B cell (primary cell): ENCODE results near the gene GGT6. TPM values are rescaled to one million over a fixed set of nuclear protein-coding genes. Genes with fewer than 3 reads are reported as not detected.

Experiments
- ATAC-seq: fragments of 200-7000 bp; cut with Tn5 transposase; one replicate; pipeline ENCODE4 v1.10.0; 2021; ENCODE audit warnings: low read depth, mild to moderate bottlenecking, moderate number of reproducible peaks, moderate library complexity
- CTCF ChIA-PET: fragments of 350-600 bp; sonication (Branson Sonifier 250); formaldehyde crosslinking; loops from one replicate; lab custom pipeline; 2021; ENCODE audit warnings: antibody characterized with exemption, inconsistent platforms; lab: Charles Lee
- POLR2A ChIA-PET: fragments of 350-600 bp; sonication (Branson Sonifier 250); formaldehyde crosslinking; loops from one replicate; lab custom pipeline; 2021; ENCODE audit warnings: antibody characterized with exemption; lab: Charles Lee
- DNase-seq: peaks from one replicate; pipeline ENCODE4 v3.0.0; 2013
- H2AFZ ChIP-seq: 2 replicates; pipeline ENCODE4 v1.6.1; 2012; ENCODE audit warnings: mild to moderate bottlenecking, low read depth, low read length; ENCODE audit not compliant: insufficient read depth, poor library complexity, severe bottlenecking
- H3K27ac ChIP-seq, 2 donors: 1 replicate in 1 of 2; 2 replicates in 1 of 2; pipeline ENCODE4 v1.5.1; 2012 to 2013; ENCODE audit warnings: low read length in 2 of 2, mild to moderate bottlenecking in 2 of 2, moderate library complexity in 1 of 2
- H3K27me3 ChIP-seq, 4 experiments: fragments of 200-600 bp in 1 of 4; sonication (generic) in 1 of 4; replicated peaks in 1 of 4; 1 replicate in 2 of 4; 2 replicates in 2 of 4; pipeline versions ENCODE4 v1.6.1 to v1.7.0; 2013 to 2016; ENCODE audit warnings: low read length in 3 of 4, mild to moderate bottlenecking in 2 of 4, mixed read lengths in 1 of 4, moderate library complexity in 1 of 4; ENCODE audit not compliant: insufficient read depth in 4 of 4, control insufficient read depth in 3 of 4; ENCODE audit errors: control extremely low read depth in 1 of 4
- H3K36me3 ChIP-seq, 2 experiments: replicated peaks in 1 of 2; 1 replicate in 1 of 2; 2 replicates in 1 of 2; pipeline versions ENCODE4 v1.6.1 to v1.7.1; 2013; ENCODE audit warnings: low read length in 1 of 2; ENCODE audit not compliant: insufficient read depth in 2 of 2, control insufficient read depth in 1 of 2; ENCODE audit errors: control extremely low read depth in 1 of 2, extremely low read depth in 1 of 2
- H3K4me1 ChIP-seq, 2 donors: fragments of 200-600 bp in 1 of 2; sonication (generic) in 1 of 2; 1 replicate in 1 of 2; 2 replicates in 1 of 2; pipeline versions ENCODE4 v1.5.1 to v1.6.1; 2013 to 2017; ENCODE audit warnings: low read length in 2 of 2; ENCODE audit not compliant: control insufficient read depth in 2 of 2, insufficient read depth in 2 of 2
- H3K4me2 ChIP-seq: replicated peaks from 2 replicates; pipeline ENCODE3; 2012; ENCODE audit warnings: mild to moderate bottlenecking, low read depth, low read length; ENCODE audit not compliant: poor library complexity, severe bottlenecking
- H3K4me3 ChIP-seq, 5 experiments: fragments of 200-600 bp in 1 of 5; sonication (generic) in 1 of 5; 1 replicate in 3 of 5; 2 replicates in 2 of 5; pipeline versions ENCODE4 v1.5.1 to v1.7.0; 2011 to 2016; ENCODE audit warnings: low read length in 4 of 5, mild to moderate bottlenecking in 4 of 5, low read depth in 2 of 5, control low read depth in 1 of 5, moderate library complexity in 1 of 5; ENCODE audit not compliant: insufficient read depth in 1 of 5; ENCODE audit errors: control extremely low read depth in 1 of 5, extremely low read depth in 1 of 5
- H3K79me2 ChIP-seq: fragments of 200-600 bp; sonication (generic); one replicate; pipeline ENCODE4 v1.6.0; 2016; ENCODE audit warnings: low read length; ENCODE audit not compliant: control insufficient read depth, insufficient read depth
- H3K9ac ChIP-seq: fragments of 200-600 bp; sonication (generic); 2 replicates; pipeline ENCODE4 v1.6.1; 2017; ENCODE audit warnings: mild to moderate bottlenecking, low read length, moderate library complexity
- H3K9me3 ChIP-seq, 3 donors: one replicate each; pipeline versions ENCODE4 v1.6.1 to v1.7.1; 2013; ENCODE audit warnings: low read length in 2 of 3; ENCODE audit not compliant: control insufficient read depth in 2 of 3, insufficient read depth in 1 of 3; ENCODE audit errors: control extremely low read depth in 1 of 3
- H4K20me1 ChIP-seq: 2 replicates; pipeline ENCODE4 v1.6.0; 2012; ENCODE audit warnings: mild to moderate bottlenecking, low read length; ENCODE audit not compliant: insufficient read depth, control insufficient read depth, poor library complexity, severe bottlenecking
- H3K27ac Mint-ChIP-seq: one replicate; pipeline ENCODE4 v1.8.0; 2021; ENCODE audit warnings: mixed read lengths
- H3K27me3 Mint-ChIP-seq: one replicate; pipeline ENCODE4 v1.8.0; 2021; ENCODE audit warnings: mixed read lengths
- H3K4me1 Mint-ChIP-seq: one replicate; pipeline ENCODE4 v1.8.0; 2021; ENCODE audit warnings: mixed read lengths
- H3K4me3 Mint-ChIP-seq: one replicate; pipeline ENCODE4 v1.8.0; 2021; ENCODE audit warnings: mixed read lengths
- H3K9me3 Mint-ChIP-seq: one replicate; pipeline ENCODE4 v1.8.0; 2022; ENCODE audit warnings: mixed read lengths; ENCODE audit not compliant: insufficient read depth
- EZH2 ChIP-seq: IDR thresholded peaks from 2 replicates; pipeline ENCODE4 v1.6.1; 2012; ENCODE audit warnings: borderline replicate concordance, low read depth, mild to moderate bottlenecking, moderate library complexity, low read length; ENCODE audit not compliant: insufficient read depth, poor library complexity, severe bottlenecking
- WGBS: methylation state at CpG from one replicate; pipeline ENCODE4 v1.1.5; 2013; ENCODE audit warnings: missing lambda C conversion rate; ENCODE audit not compliant: insufficient coverage; 5-methylcytosine and 5-hydroxymethylcytosine counted together
- intact Hi-C: fragments of 100-400 bp; cut with micrococcal nuclease; formaldehyde crosslinking; loops from one replicate; pipeline ENCODE4 v1.10.0; 2022
- polyA plus RNA-seq: library from polyadenylated mRNA; depleted of rRNA; stranded (reverse); fragments of >200 nt; gene quantifications from 2 replicates; pipeline ENCODE4 v1.2.3, GENCODE V29; 2012
- total RNA-seq, 2 donors: library from RNA; stranded (reverse); fragments of 120-200 nt in 1 of 2; gene quantifications; 1 replicate in 1 of 2; 2 replicates in 1 of 2; pipeline versions ENCODE4 v1.2.3 to v1.2.4, GENCODE V29; 2013 to 2022
- TF ChIP-seq, protein P1 (sequence below): fragments of 200-600 bp; IDR thresholded peaks from one replicate; pipeline ENCODE4 v1.8.0; 2022; ENCODE audit warnings: antibody characterized with exemption, mild to moderate bottlenecking

GGT6 gene
- total and polyA plus RNA-seq, 2 donors (not counting 1 experiment from before 2014, with no cell fraction given): not detected

DNA sequence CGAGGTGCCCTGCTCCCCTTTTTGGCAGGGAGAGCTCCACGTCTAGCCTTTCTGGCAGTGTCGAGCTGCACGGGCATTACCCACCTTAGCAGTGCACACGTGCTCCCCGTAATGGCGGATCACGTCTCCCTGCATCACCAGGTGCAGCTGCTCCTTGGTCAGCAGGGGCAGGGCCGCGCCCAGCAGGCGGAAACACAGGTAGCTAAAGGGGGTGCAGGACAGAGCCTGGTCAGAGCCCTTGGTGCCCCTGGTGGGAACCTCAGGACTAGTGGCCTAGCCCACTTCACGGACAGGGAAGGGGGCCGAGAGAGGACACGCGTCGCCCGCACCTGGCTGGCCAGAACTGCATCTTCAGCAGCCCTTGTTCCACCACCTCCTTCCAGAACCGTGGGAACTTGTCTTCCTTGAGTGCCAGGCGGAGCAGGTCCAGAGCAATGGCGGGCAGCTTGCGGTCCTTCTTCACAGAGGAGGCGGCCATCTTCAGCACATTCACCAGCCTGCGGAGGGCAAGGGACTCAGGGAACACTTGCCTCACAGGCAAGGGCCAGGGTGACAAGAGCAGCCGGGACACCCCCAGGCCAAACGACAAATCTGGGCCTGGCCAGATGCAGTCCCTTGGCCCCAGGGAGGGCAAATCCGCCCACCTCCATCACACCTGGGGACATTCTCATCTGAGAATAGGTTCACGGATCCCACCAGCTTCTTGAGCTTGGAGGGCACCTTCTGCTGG, 8.4 kb downstream of the GGT6 start:
- intact Hi-C loops: no loop called here
- no peaks in the 10 kb centered on the region for H3K27me3 Mint-ChIP-seq
- no peak for TF ChIP-seq EZH2
- TF ChIP-seq, protein P1, sequence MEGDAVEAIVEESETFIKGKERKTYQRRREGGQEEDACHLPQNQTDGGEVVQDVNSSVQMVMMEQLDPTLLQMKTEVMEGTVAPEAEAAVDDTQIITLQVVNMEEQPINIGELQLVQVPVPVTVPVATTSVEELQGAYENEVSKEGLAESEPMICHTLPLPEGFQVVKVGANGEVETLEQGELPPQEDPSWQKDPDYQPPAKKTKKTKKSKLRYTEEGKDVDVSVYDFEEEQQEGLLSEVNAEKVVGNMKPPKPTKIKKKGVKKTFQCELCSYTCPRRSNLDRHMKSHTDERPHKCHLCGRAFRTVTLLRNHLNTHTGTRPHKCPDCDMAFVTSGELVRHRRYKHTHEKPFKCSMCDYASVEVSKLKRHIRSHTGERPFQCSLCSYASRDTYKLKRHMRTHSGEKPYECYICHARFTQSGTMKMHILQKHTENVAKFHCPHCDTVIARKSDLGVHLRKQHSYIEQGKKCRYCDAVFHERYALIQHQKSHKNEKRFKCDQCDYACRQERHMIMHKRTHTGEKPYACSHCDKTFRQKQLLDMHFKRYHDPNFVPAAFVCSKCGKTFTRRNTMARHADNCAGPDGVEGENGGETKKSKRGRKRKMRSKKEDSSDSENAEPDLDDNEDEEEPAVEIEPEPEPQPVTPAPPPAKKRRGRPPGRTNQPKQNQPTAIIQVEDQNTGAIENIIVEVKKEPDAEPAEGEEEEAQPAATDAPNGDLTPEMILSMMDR: no peak
- Histone ChIP-seq H3K4me2 (no peak overlapping the region), H3K36me3 (peaks cover 0 to 58% of the 10 kb centered on the region in 2 experiments), H3K9me3 (no peaks in the 10 kb centered on the region), H3K27me3 (no peaks in the 10 kb centered on the region), H3K27ac (no peak overlapping the region), H3K4me1 (peaks cover 19 to 21% of the 10 kb centered on the region in 2 donors), H2AFZ (no peak overlapping the region), H4K20me1 (peaks cover 13% of the 10 kb centered on the region), H3K9ac (no peak overlapping the region), H3K4me3 (no peak overlapping the region), H3K79me2 (peaks cover 22% of the 10 kb centered on the region)
- no peak for ATAC-seq
- no peaks in the 10 kb centered on the region for H3K9me3 Mint-ChIP-seq
- CTCF ChIA-PET: interaction anchor here (1.0 to 2.3 kb wide), 2 partner anchors 14 to 130 kb away, joined by 3 to 20 read pairs; no protein-coding TSS in a partner anchor
- H3K4me3 Mint-ChIP-seq: no peak overlapping the region
- 98% methylated on average over 27 of the region's 27 CpGs for WGBS
- no peak for DNase-seq
- H3K4me1 Mint-ChIP-seq: peaks cover 23% of the 10 kb centered on the region
- POLR2A ChIA-PET: no interaction called here
- H3K27ac Mint-ChIP-seq: no peak overlapping the region

DNA sequence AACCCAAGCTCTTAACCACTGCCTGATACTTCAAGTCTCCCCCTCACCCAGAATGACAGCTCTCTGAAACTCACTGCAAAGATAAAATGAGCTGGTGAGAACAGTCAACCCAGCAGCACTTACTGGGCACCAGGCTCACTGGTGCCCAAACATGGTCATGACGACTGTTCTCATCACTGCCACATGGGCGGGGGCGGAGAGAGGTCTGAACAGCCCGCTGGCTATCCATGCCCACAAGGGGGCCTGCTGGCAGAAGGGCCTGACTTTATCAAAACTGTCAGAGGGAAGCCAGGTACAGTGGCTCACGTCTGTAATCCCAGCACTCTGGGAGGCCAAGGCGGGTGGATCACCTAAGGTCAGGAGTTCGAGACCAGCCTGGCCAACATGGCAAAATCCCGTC, 9.2 kb downstream of the GGT6 start:
- intact Hi-C loops: no loop called here
- TF ChIP-seq, protein P1: no peak
- no peak for TF ChIP-seq EZH2
- no peak for DNase-seq
- H3K4me3 Mint-ChIP-seq: no peak overlapping the region
- no peaks in the 10 kb centered on the region for H3K9me3 Mint-ChIP-seq
- Histone ChIP-seq H3K36me3 (peaks cover 0 to 64% of the 10 kb centered on the region in 2 experiments), H3K9ac (no peak overlapping the region), H3K79me2 (peaks cover 22% of the 10 kb centered on the region), H3K27ac (no peak overlapping the region), H3K9me3 (no peaks in the 10 kb centered on the region), H4K20me1 (peaks cover 13% of the 10 kb centered on the region), H3K4me3 (no peak overlapping the region), H3K4me1 (peaks cover 17 to 20% of the 10 kb centered on the region in 2 donors), H2AFZ (no peak overlapping the region), H3K4me2 (no peak overlapping the region), H3K27me3 (no peaks in the 10 kb centered on the region)
- ATAC-seq: no peak
- peaks cover 21% of the 10 kb centered on the region for H3K4me1 Mint-ChIP-seq
- ChIA-PET CTCF (interaction anchor here (2.3 kb wide), 1 partner anchor 15 kb away, joined by 20 read pairs; no protein-coding TSS in a partner anchor), POLR2A (no interaction called here)
- 88% methylated on average over 6 of the region's 8 CpGs for WGBS
- H3K27ac Mint-ChIP-seq: no peak overlapping the region
- H3K27me3 Mint-ChIP-seq: no peaks in the 10 kb centered on the region
